ENCODE data around the gene ABHD14A.

DNA sequence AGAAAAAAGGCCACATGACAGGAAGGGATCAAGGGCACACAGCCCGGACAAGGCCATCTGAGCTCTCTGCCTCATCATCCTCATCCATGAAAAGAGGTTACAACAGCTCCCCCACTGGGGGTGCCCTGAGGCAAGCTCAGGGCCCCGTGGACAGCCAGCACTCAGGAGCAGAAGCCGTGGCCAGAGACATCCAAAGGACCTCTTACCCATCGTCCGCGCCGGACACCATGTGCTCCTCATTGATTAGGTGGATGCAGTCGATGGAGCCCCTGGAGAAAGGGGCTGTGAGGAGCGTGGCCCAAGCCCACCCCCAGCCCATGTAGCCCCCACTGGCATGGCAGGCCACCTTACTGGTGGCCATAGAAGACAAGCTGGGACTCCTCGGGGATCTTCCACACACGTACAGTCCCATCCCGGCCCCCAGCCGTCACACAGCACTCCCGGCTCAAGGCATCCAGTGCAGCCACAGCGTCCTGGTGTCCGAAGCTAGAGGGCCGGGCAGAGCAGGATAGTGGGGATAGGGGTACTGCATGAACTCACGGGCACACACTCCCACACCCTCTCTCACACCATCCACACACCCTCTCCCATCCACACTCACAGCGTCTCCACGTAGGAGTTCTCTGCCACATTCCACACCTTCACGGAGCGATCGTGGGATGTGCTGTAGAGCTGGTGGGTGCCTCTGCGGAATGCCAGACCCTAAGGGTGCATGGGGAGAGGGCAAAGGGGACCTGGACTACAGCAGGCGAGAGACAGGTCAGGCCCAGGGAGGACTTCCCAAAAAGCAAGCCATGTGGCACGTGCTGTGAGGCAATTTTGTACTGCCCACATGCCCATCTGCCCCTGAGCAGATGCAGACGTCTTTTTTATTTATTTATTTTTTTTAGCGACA, 39.6 kb upstream of the ABHD14A start:
- TF ChIP-seq SMC3 (IDR thresholded peaks at IDR 0.05) (no peak), TP53 (CRISPR knock-in tag; IDR thresholded peaks at IDR 0.05) (no peak), EP300 (IDR thresholded peaks at IDR 0.05) (no peak)
- TF ChIP-seq, protein P1, sequence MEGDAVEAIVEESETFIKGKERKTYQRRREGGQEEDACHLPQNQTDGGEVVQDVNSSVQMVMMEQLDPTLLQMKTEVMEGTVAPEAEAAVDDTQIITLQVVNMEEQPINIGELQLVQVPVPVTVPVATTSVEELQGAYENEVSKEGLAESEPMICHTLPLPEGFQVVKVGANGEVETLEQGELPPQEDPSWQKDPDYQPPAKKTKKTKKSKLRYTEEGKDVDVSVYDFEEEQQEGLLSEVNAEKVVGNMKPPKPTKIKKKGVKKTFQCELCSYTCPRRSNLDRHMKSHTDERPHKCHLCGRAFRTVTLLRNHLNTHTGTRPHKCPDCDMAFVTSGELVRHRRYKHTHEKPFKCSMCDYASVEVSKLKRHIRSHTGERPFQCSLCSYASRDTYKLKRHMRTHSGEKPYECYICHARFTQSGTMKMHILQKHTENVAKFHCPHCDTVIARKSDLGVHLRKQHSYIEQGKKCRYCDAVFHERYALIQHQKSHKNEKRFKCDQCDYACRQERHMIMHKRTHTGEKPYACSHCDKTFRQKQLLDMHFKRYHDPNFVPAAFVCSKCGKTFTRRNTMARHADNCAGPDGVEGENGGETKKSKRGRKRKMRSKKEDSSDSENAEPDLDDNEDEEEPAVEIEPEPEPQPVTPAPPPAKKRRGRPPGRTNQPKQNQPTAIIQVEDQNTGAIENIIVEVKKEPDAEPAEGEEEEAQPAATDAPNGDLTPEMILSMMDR (IDR thresholded peaks at IDR 0.05), result no peak
